GM19238 (cell line): ENCODE results near the gene TEX13A.
"Not testable (repeated sequence)": the region's sequence is repeated elsewhere in the genome, so short reads cannot be mapped to it uniquely, and the experiment has no call there.

Source experiments
- DNase-seq: peaks from one replicate; pipeline ENCODE4 v3.0.0; 2011; ENCODE audit warnings: low spot score; ENCODE audit not compliant: insufficient read length

The TEX13A gene

GRCh38 chrX:105220636-105221035, at the start of gene TEX13A:
TEX13A (minus strand) TSS chrX:105220694; CDS start chrX:105220397, 297 bp downstream.
- no peak for DNase-seq

- DNase-seq: no peak
These were observed 48.9 kb upstream of the TEX13A start for GRCh38 chrX:105269386-105269785.

- DNase-seq: no peak
These were observed 46.7 kb upstream of the TEX13A start for GRCh38 chrX:105267167-105267566.

GRCh38 chrX:105266456-105266855, 46.0 kb upstream of the TEX13A start:
- DNase-seq: no peak

GRCh38 chrX:105265093-105265492, 44.6 kb upstream of the TEX13A start:
- DNase-seq: no peak

- DNase-seq: no peak
These were observed 43.3 kb upstream of the TEX13A start for GRCh38 chrX:105263801-105264200.

- DNase-seq: no peak
These were observed 42.7 kb upstream of the TEX13A start for GRCh38 chrX:105263171-105263570.

GRCh38 chrX:105260291-105261043, 40.0 kb upstream of the TEX13A start:
- no peak for DNase-seq

- no peak for DNase-seq
These were observed 20.6 kb upstream of the TEX13A start for GRCh38 chrX:105241056-105241455.

- DNase-seq: not testable (repeated sequence)
These were observed 16.9 kb upstream of the TEX13A start for GRCh38 chrX:105237407-105237806.

GRCh38 chrX:105229146-105229545, 8.7 kb upstream of the TEX13A start:
- DNase-seq: no peak

GRCh38 chrX:105228602-105229001, 8.1 kb upstream of the TEX13A start:
- no peak for DNase-seq

GRCh38 chrX:105226499-105226898, 6.0 kb upstream of the TEX13A start:
- DNase-seq: no peak

- DNase-seq: no peak
These were observed 880 bp upstream of the TEX13A start for GRCh38 chrX:105221374-105221773.

- DNase-seq: no peak
These were observed 766 bp downstream of the TEX13A start for GRCh38 chrX:105219454-105220401.

GRCh38 chrX:105211066-105211575, 9.4 kb downstream of the TEX13A start:
- no peak for DNase-seq

- no peak for DNase-seq
These were observed 10.2 kb downstream of the TEX13A start for GRCh38 chrX:105210258-105210657.

GRCh38 chrX:105209406-105209805, 11.1 kb downstream of the TEX13A start:
- no peak for DNase-seq

GRCh38 chrX:105191878-105192277, 28.6 kb downstream of the TEX13A start:
- DNase-seq: no peak

GRCh38 chrX:105190252-105190853, 30.1 kb downstream of the TEX13A start:
- DNase-seq: no peak

GRCh38 chrX:105189093-105189492, 31.4 kb downstream of the TEX13A start:
- no peak for DNase-seq

- no peak for DNase-seq
These were observed 40.9 kb downstream of the TEX13A start for GRCh38 chrX:105179644-105180043.
